H9 (cell line): ENCODE data around the gene RGL1. TPM values are rescaled to one million over a fixed set of nuclear protein-coding genes. Genes with fewer than 3 reads are reported as not detected.

ENCODE experiments used
- DNase-seq: peaks from one replicate; pipeline ENCODE4 v3.0.0-alpha.2; 2017
- H2AFZ ChIP-seq: one replicate; pipeline ENCODE4 v1.6.1; 2013; ENCODE audit warnings: mild to moderate bottlenecking, low read length, control low read depth, moderate library complexity
- H2AK5ac ChIP-seq: 2 replicates; pipeline ENCODE4 v1.6.1; 2013; ENCODE audit warnings: low read length, control low read depth, mixed read lengths; ENCODE audit not compliant: insufficient read length
- H2BK120ac ChIP-seq: one replicate; pipeline ENCODE4 v1.6.1; 2013; ENCODE audit warnings: low read depth, mild to moderate bottlenecking, low read length, control low read depth, inconsistent platforms; ENCODE audit not compliant: poor library complexity, severe bottlenecking
- H2BK12ac ChIP-seq: 2 replicates; pipeline ENCODE4 v1.6.1; 2013; ENCODE audit warnings: low read length, control low read depth, mixed read lengths, low read depth; ENCODE audit not compliant: insufficient read length
- H2BK15ac ChIP-seq: 2 replicates; pipeline ENCODE4 v1.6.1; 2013; ENCODE audit warnings: low read depth, low read length, control low read depth
- H2BK20ac ChIP-seq: one replicate; pipeline ENCODE4 v1.6.1; 2013; ENCODE audit warnings: low read depth, mild to moderate bottlenecking, low read length, control low read depth, inconsistent platforms; ENCODE audit not compliant: poor library complexity, severe bottlenecking
- H2BK5ac ChIP-seq: 2 replicates; pipeline ENCODE4 v1.6.1; 2013; ENCODE audit warnings: low read length, control low read depth, mixed read lengths; ENCODE audit not compliant: insufficient read length
- H3K14ac ChIP-seq: 2 replicates; pipeline ENCODE4 v1.6.1; 2013; ENCODE audit warnings: low read length, control low read depth; ENCODE audit not compliant: insufficient read depth
- H3K18ac ChIP-seq: 2 replicates; pipeline ENCODE4 v1.6.1; 2013; ENCODE audit warnings: low read depth, mild to moderate bottlenecking, mixed read lengths, low read length, control low read depth; ENCODE audit not compliant: insufficient read length
- H3K23ac ChIP-seq: 2 replicates; pipeline ENCODE4 v1.6.1; 2013; ENCODE audit warnings: low read length, control low read depth, mixed read lengths, low read depth; ENCODE audit not compliant: insufficient read length
- H3K23me2 ChIP-seq: 2 replicates; pipeline ENCODE4 v1.6.1; 2013; ENCODE audit warnings: low read depth, mild to moderate bottlenecking, mixed read lengths, low read length, control low read depth; ENCODE audit not compliant: insufficient read length, poor library complexity, severe bottlenecking
- H3K27ac ChIP-seq: 2 replicates; pipeline ENCODE4 v1.5.1; 2013; ENCODE audit warnings: low read length, control low read depth, mixed read lengths, low read depth; ENCODE audit not compliant: insufficient read length
- H3K27me3 ChIP-seq: 2 replicates; pipeline ENCODE4 v1.6.1; 2013; ENCODE audit warnings: low read length, control low read depth, inconsistent platforms; ENCODE audit not compliant: insufficient read depth
- H3K4ac ChIP-seq: 2 replicates; pipeline ENCODE4 v1.6.1; 2013; ENCODE audit warnings: low read depth, mild to moderate bottlenecking, control low read depth, inconsistent platforms, low read length, moderate library complexity
- H3K4me1 ChIP-seq: 2 replicates; pipeline ENCODE4 v1.6.1; 2013; ENCODE audit warnings: low read length, control low read depth, inconsistent platforms; ENCODE audit not compliant: insufficient read depth
- H3K4me2 ChIP-seq: 2 replicates; pipeline ENCODE4 v1.6.1; 2013; ENCODE audit warnings: low read length, control low read depth, mixed read lengths; ENCODE audit not compliant: insufficient read length, insufficient read depth
- H3K56ac ChIP-seq: 2 replicates; pipeline ENCODE4 v1.6.1; 2013; ENCODE audit warnings: low read depth, mild to moderate bottlenecking, mixed read lengths, low read length, control low read depth; ENCODE audit not compliant: insufficient read length
- H3K79me1 ChIP-seq: 2 replicates; pipeline ENCODE4 v1.6.1; 2013; ENCODE audit warnings: low read depth, mild to moderate bottlenecking, moderate library complexity, low read length, control low read depth, inconsistent platforms; ENCODE audit not compliant: insufficient read depth, poor library complexity, severe bottlenecking
- H3K79me2 ChIP-seq: 2 replicates; pipeline ENCODE4 v1.6.1; 2013; ENCODE audit warnings: low read length, control low read depth, inconsistent platforms; ENCODE audit not compliant: insufficient read depth
- H3K9ac ChIP-seq: 2 replicates; pipeline ENCODE4 v1.6.1; 2013; ENCODE audit warnings: low read length, control low read depth, mixed read lengths; ENCODE audit not compliant: insufficient read length; ENCODE audit errors: extremely low read depth
- H3K9me3 ChIP-seq: one replicate; pipeline ENCODE4 v1.6.1; 2013; ENCODE audit warnings: low read depth, low read length, inconsistent platforms; ENCODE audit not compliant: control insufficient read depth
- H3T11ph ChIP-seq: one replicate; pipeline ENCODE4 v1.6.1; 2013; ENCODE audit warnings: mild to moderate bottlenecking, low read length, control low read depth, inconsistent platforms
- H4K20me1 ChIP-seq: one replicate; pipeline ENCODE4 v1.6.1; 2013; ENCODE audit not compliant: control insufficient read depth, insufficient read length, insufficient read depth
- H4K5ac ChIP-seq: 2 replicates; pipeline ENCODE4 v1.6.1; 2013; ENCODE audit warnings: low read depth, mild to moderate bottlenecking, mixed read lengths, low read length, control low read depth; ENCODE audit not compliant: insufficient read length
- H4K8ac ChIP-seq: replicated peaks from 2 replicates; pipeline ENCODE4 v1.6.1; 2013; ENCODE audit warnings: low read length, control low read depth, mixed read lengths, low read depth; ENCODE audit not compliant: insufficient read length
- H4K91ac ChIP-seq: 2 replicates; pipeline ENCODE4 v1.6.1; 2013; ENCODE audit warnings: low read depth, mild to moderate bottlenecking, moderate library complexity, mixed read lengths, low read length, control low read depth; ENCODE audit not compliant: insufficient read length
- H3K27ac Mint-ChIP-seq, 3 experiments: 2 replicates in 2 of 3; 3 replicates in 1 of 3; pipeline ENCODE4 v1.8.0; 2020 to 2021; ENCODE audit warnings: mixed read lengths in 3 of 3, mild to moderate bottlenecking in 1 of 3, moderate library complexity in 1 of 3
- H3K27me3 Mint-ChIP-seq: 2 replicates; pipeline ENCODE4 v1.8.0; 2021; ENCODE audit warnings: low read depth, mild to moderate bottlenecking, moderate library complexity, mixed read lengths
- H3K36me3 Mint-ChIP-seq, 3 experiments: 2 replicates in 2 of 3; 3 replicates in 1 of 3; pipeline ENCODE4 v1.8.0; 2020 to 2021; ENCODE audit warnings: low read depth in 3 of 3, mixed read lengths in 3 of 3; ENCODE audit not compliant: insufficient read depth in 1 of 3
- H3K4me1 Mint-ChIP-seq, 2 experiments: 2 replicates each; pipeline ENCODE4 v1.8.0; 2020; ENCODE audit warnings: mixed read lengths in 2 of 2
- H3K4me3 Mint-ChIP-seq, 2 experiments: 2 replicates in 1 of 2; 3 replicates in 1 of 2; pipeline ENCODE4 v1.8.0; 2020 to 2021; ENCODE audit warnings: mild to moderate bottlenecking in 2 of 2, mixed read lengths in 2 of 2, moderate library complexity in 1 of 2
- H3K9me3 Mint-ChIP-seq, 2 experiments: 2 replicates in 1 of 2; 3 replicates in 1 of 2; pipeline ENCODE4 v1.8.0; 2020; ENCODE audit warnings: mild to moderate bottlenecking in 2 of 2, mixed read lengths in 2 of 2, moderate library complexity in 1 of 2
- WGBS: extraction: QIAGEN DNeasy Blood & Tissue Kit; methylation state at CpG from one replicate; pipeline ENCODE4 v1.1.7; 2013; ENCODE audit warnings: missing lambda C conversion rate, low lambda C conversion rate, mixed read lengths; ENCODE audit not compliant: insufficient read length; ENCODE audit errors: extremely low coverage; 5-methylcytosine and 5-hydroxymethylcytosine counted together
- total RNA-seq: library from RNA; stranded (reverse); gene quantifications from 2 replicates; pipeline ENCODE4 v1.2.1, GENCODE V29; 2021
- TF ChIP-seq, protein P1 (sequence below): fragments of 200-600 bp; sonication (generic); conservative IDR thresholded peaks from 3 replicates; pipeline ENCODE4 v1.8.0; 2021; ENCODE audit warnings: antibody characterized with exemption, mild to moderate bottlenecking

Gene RGL1
- total RNA-seq, 1 experiment from 2014 or later: 1.4 TPM

DNA sequence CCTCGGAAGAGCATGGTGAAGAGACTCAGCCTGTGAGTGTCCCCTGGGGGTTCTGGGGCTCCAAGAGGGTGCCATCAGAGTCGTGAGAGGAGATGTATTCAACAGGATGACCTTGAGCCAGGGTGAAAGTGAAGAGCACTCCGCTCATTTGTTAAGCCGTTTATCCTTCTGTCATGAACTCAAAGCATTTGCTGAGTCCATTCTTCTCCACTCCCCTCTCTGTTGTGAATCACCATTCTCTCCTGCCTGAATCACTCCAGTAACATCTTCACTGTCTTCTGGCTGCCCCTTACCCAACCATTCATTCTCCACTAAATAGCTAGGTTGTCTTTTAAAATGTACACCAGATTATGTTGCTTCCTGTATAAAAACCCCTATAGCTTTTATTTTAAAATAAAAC is 102.2 kb downstream of the RGL1 start:
- no peak overlapping the region for H4K5ac ChIP-seq
- no peaks in the 10 kb centered on the region for H3K4me1 Mint-ChIP-seq
- H3K18ac ChIP-seq: no peak overlapping the region
- H3K14ac ChIP-seq: no peak overlapping the region
- H4K20me1 ChIP-seq: no peaks in the 10 kb centered on the region
- H2BK15ac ChIP-seq: no peak overlapping the region
- no peaks in the 10 kb centered on the region for H3K27me3 ChIP-seq
- H4K91ac ChIP-seq: no peak overlapping the region
- H3K23me2 ChIP-seq: no peaks in the 10 kb centered on the region
- H3K4ac ChIP-seq: no peak overlapping the region
- no peaks in the 10 kb centered on the region for H3K79me2 ChIP-seq
- H3K27me3 Mint-ChIP-seq: no peaks in the 10 kb centered on the region
- no peak overlapping the region for H2AFZ ChIP-seq
- H3K27ac Mint-ChIP-seq: 0 out of 7 replicates have a peak overlapping the region, but pooled peaks of 1 of the 3 experiments have one; percentile 20
- H3K4me3 Mint-ChIP-seq: no peak overlapping the region
- no peak overlapping the region for H3K27ac ChIP-seq
- no peak overlapping the region for H3K4me2 ChIP-seq
- no peak overlapping the region for H3K23ac ChIP-seq
- no peak overlapping the region for H4K8ac ChIP-seq
- no peak overlapping the region for H3K56ac ChIP-seq
- no peak overlapping the region for H2AK5ac ChIP-seq
- H3K4me1 ChIP-seq: no peaks in the 10 kb centered on the region
- H3K79me1 ChIP-seq: no peaks in the 10 kb centered on the region
- no peaks in the 10 kb centered on the region for H3K9me3 ChIP-seq
- no peaks in the 10 kb centered on the region for H3K9me3 Mint-ChIP-seq
- TF ChIP-seq, protein P1, sequence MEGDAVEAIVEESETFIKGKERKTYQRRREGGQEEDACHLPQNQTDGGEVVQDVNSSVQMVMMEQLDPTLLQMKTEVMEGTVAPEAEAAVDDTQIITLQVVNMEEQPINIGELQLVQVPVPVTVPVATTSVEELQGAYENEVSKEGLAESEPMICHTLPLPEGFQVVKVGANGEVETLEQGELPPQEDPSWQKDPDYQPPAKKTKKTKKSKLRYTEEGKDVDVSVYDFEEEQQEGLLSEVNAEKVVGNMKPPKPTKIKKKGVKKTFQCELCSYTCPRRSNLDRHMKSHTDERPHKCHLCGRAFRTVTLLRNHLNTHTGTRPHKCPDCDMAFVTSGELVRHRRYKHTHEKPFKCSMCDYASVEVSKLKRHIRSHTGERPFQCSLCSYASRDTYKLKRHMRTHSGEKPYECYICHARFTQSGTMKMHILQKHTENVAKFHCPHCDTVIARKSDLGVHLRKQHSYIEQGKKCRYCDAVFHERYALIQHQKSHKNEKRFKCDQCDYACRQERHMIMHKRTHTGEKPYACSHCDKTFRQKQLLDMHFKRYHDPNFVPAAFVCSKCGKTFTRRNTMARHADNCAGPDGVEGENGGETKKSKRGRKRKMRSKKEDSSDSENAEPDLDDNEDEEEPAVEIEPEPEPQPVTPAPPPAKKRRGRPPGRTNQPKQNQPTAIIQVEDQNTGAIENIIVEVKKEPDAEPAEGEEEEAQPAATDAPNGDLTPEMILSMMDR: no peak
- H2BK5ac ChIP-seq: no peak overlapping the region
- no peaks in the 10 kb centered on the region; a peak in 1 of 7 replicates for H3K36me3 Mint-ChIP-seq
- H3K9ac ChIP-seq: no peak overlapping the region
- no peak overlapping the region for H2BK20ac ChIP-seq
- H2BK12ac ChIP-seq: no peak overlapping the region
- no CpG with 5 or more reads among the region's 4 CpGs for WGBS
- no peak for DNase-seq
- no peak overlapping the region for H2BK120ac ChIP-seq
- H3T11ph ChIP-seq: no peak overlapping the region
